CD4-positive, alpha-beta T cell (primary cell): Measurements from ENCODE around the gene MAN2B2. TPM values are rescaled to one million over a fixed set of nuclear protein-coding genes. Genes with fewer than 3 reads are reported as not detected.

Experiments used
- ATAC-seq: fragments of 200-7000 bp; cut with Tn5 transposase; one replicate; pipeline ENCODE4 v1.10.0; 2022; ENCODE audit warnings: mild to moderate bottlenecking; ENCODE audit not compliant: poor library complexity
- CTCF ChIA-PET: fragments of 350-600 bp; sonication (Branson Sonifier 250); formaldehyde crosslinking; loops from one replicate; lab custom pipeline; 2021; ENCODE audit warnings: antibody characterized with exemption, inconsistent platforms; lab: Charles Lee
- POLR2A ChIA-PET: fragments of 350-600 bp; sonication (Branson Sonifier 250); formaldehyde crosslinking; loops from one replicate; lab custom pipeline; 2021; ENCODE audit warnings: antibody characterized with exemption, inconsistent platforms; lab: Charles Lee
- DNase-seq, 14 experiments: peaks; one replicate each; pipeline ENCODE4 v3.0.0-alpha.2; 2013 to 2020; ENCODE audit warnings: mixed read lengths in 2 of 14
- H3K27ac ChIP-seq, 2 donors: one replicate each; pipeline versions ENCODE4 v1.5.1 to v1.7.0; 2013; ENCODE audit warnings: low read length in 2 of 2, low read depth in 1 of 2, mild to moderate bottlenecking in 1 of 2
- H3K27me3 ChIP-seq, 2 experiments: 1 replicate in 1 of 2; 2 replicates in 1 of 2; pipeline versions ENCODE4 v1.6.1 to v1.7.0; 2013; ENCODE audit warnings: low read length in 2 of 2, control low read depth in 1 of 2, mild to moderate bottlenecking in 1 of 2, moderate library complexity in 1 of 2; ENCODE audit not compliant: insufficient read depth in 2 of 2, control insufficient read depth in 1 of 2
- H3K36me3 ChIP-seq: one replicate; pipeline ENCODE4 v1.6.1; 2013; ENCODE audit warnings: low read length, control low read depth; ENCODE audit not compliant: insufficient read depth
- H3K4me1 ChIP-seq: one replicate; pipeline ENCODE4 v1.6.1; 2013; ENCODE audit warnings: low read length, control low read depth; ENCODE audit not compliant: insufficient read depth
- H3K4me3 ChIP-seq: one replicate; pipeline ENCODE4 v1.5.1; 2013; ENCODE audit warnings: mild to moderate bottlenecking, low read length, moderate library complexity
- H3K9me3 ChIP-seq, 2 experiments: 1 replicate in 1 of 2; 2 replicates in 1 of 2; pipeline versions ENCODE4 v1.6.1 to v1.7.0; 2013; ENCODE audit warnings: low read length in 2 of 2, mild to moderate bottlenecking in 2 of 2, control low read depth in 1 of 2, moderate library complexity in 1 of 2; ENCODE audit not compliant: control insufficient read depth in 1 of 2, insufficient read depth in 1 of 2
- H3K27ac Mint-ChIP-seq: one replicate; pipeline ENCODE4 v1.8.0; 2020; ENCODE audit warnings: mixed read lengths
- H3K27me3 Mint-ChIP-seq: one replicate; pipeline ENCODE4 v1.8.0; 2021; ENCODE audit warnings: mixed read lengths
- H3K36me3 Mint-ChIP-seq: one replicate; pipeline ENCODE4 v1.8.0; 2021; ENCODE audit warnings: low read depth, mixed read lengths
- H3K4me1 Mint-ChIP-seq: one replicate; pipeline ENCODE4 v1.8.0; 2021; ENCODE audit warnings: low read depth, mixed read lengths
- H3K4me3 Mint-ChIP-seq: one replicate; pipeline ENCODE4 v1.8.0; 2020; ENCODE audit warnings: mild to moderate bottlenecking, mixed read lengths
- H3K9me3 Mint-ChIP-seq: one replicate; pipeline ENCODE4 v1.8.0; 2020; ENCODE audit warnings: mixed read lengths
- CTCF ChIP-seq: fragments of 200-600 bp; IDR thresholded peaks from one replicate; pipeline ENCODE4 v1.8.0; 2022; ENCODE audit warnings: antibody characterized with exemption, mild to moderate bottlenecking
- intact Hi-C, 2 experiments: fragments of 100-400 bp; cut with DNase I in 1 of 2; cut with micrococcal nuclease in 1 of 2; formaldehyde crosslinking; loops; one replicate each; pipeline versions ENCODE4 v1.15.1 to v1.9.0; 2023 to 2025; cut with DNase I, micrococcal nuclease
- total RNA-seq, 174 experiments: library from RNA in 2 of 174; stranded (reverse) in 2 of 174; gene quantifications; one replicate each; pipeline ENCODE4 v1.2.3 and lab custom pipeline; 2021 to 2026

Gene MAN2B2
- total RNA-seq, 2 experiments from 2014 or later: 25.9 to 28.5 TPM

DNA sequence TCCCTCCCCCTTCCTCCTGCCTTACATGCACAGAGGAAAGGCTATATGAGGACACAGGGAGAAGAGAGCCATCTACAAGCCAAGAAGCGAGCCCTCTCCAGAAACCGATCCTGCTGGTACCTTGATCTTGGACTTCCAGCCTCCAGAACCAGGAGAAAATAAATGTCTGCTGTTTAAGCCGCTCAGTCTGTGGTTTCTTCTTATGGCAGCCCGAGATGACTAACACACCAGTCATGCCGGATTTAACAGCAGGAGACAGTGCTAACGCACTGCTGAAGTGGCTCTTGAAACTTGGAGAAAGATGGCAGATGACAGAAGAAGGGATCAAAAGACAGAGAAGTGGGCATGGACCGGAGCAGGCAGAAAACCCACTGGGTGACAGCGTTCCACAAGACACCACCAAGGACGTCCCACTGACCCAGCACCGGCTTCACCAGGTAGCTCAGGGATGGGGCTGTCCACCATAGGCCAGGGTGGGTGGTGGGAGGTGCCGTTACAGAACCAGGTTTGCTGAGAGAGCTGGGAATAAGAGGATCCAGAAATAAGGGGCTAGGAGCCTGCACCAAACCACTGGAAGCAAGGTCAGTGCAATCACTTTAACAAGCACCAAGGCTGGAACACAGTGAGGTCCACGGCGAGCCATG, 6.2 kb upstream of the MAN2B2 start:
- Mint-ChIP-seq H3K27ac (no peak overlapping the region), H3K36me3 (no peaks in the 10 kb centered on the region), H3K4me3 (no peak overlapping the region), H3K9me3 (no peaks in the 10 kb centered on the region), H3K27me3 (peaks cover 34% of the 10 kb centered on the region), H3K4me1 (no peaks in the 10 kb centered on the region)
- CTCF ChIA-PET: no interaction called here
- no peak overlapping the region for H3K4me3 ChIP-seq
- ATAC-seq: no peak
- POLR2A ChIA-PET: no interaction called here
- intact Hi-C loops: no loop called here
- peaks cover 13 to 17% of the 10 kb centered on the region in 2 experiments for H3K27me3 ChIP-seq
- no peaks in the 10 kb centered on the region for H3K36me3 ChIP-seq
- TF ChIP-seq CTCF: no peak
- no peak overlapping the region for H3K27ac ChIP-seq
- no peak for DNase-seq
- H3K4me1 ChIP-seq: peaks cover 8% of the 10 kb centered on the region
- H3K9me3 ChIP-seq: peaks cover 0 to 9% of the 10 kb centered on the region in 2 experiments

GRCh38 chr4:6571608-6572007, 3.4 kb upstream of the MAN2B2 start:
- H3K27ac Mint-ChIP-seq: no peak overlapping the region
- intact Hi-C loops: loop anchor here (10.0 kb wide), 3 partner anchors 73 to 1363 kb away; partner anchors contain the start of genes AFAP1 (in 1 of the 2) and MRFAP1 (in 1 of the 2)

GRCh38 chr4:6573551-6573950, 1.4 kb upstream of the MAN2B2 start:
- H3K9me3 ChIP-seq: no peaks in the 10 kb centered on the region
- CTCF ChIA-PET: interaction anchor here (1.2 to 1.9 kb wide), 2 partner anchors 27 to 91 kb away, joined by 5 to 6 read pairs; no protein-coding TSS in a partner anchor
- H3K27ac Mint-ChIP-seq: no peak overlapping the region

More at GRCh38 chr4:6571608-6572007, 3.4 kb upstream of the MAN2B2 start:
- H3K4me1 ChIP-seq: peaks cover 29% of the 10 kb centered on the region
- H3K27ac ChIP-seq: no peak overlapping the region
- H3K27me3 Mint-ChIP-seq: peaks cover 9% of the 10 kb centered on the region
- no peaks in the 10 kb centered on the region for H3K9me3 ChIP-seq
- peaks cover 4% of the 10 kb centered on the region for H3K4me1 Mint-ChIP-seq
- no peak for TF ChIP-seq CTCF
- peaks cover 3% of the 10 kb centered on the region for H3K36me3 ChIP-seq
- DNase-seq (no peak), ATAC-seq (no peak)
- H3K27me3 ChIP-seq: no peaks in the 10 kb centered on the region
- CTCF ChIA-PET: interaction anchor here (0.8 kb wide), 1 partner anchor 16 kb away, joined by 3 read pairs; no protein-coding TSS in a partner anchor
- no peak overlapping the region for H3K4me3 Mint-ChIP-seq
- POLR2A ChIA-PET: no interaction called here
- H3K9me3 Mint-ChIP-seq: no peaks in the 10 kb centered on the region
- H3K36me3 Mint-ChIP-seq: peaks cover under 1% of the 10 kb centered on the region
- no peak overlapping the region for H3K4me3 ChIP-seq

More at GRCh38 chr4:6573551-6573950, 1.4 kb upstream of the MAN2B2 start:
- Histone ChIP-seq H3K4me1 (peaks cover 30% of the 10 kb centered on the region), H3K36me3 (peaks cover 20% of the 10 kb centered on the region), H3K27ac (no peak overlapping the region), H3K27me3 (no peaks in the 10 kb centered on the region), H3K4me3 (no peak overlapping the region)
- DNase-seq (no peak), ATAC-seq (no peak)
- Mint-ChIP-seq H3K4me1 (peaks cover 4% of the 10 kb centered on the region), H3K9me3 (no peaks in the 10 kb centered on the region), H3K36me3 (peaks cover 20% of the 10 kb centered on the region), H3K27me3 (no peaks in the 10 kb centered on the region), H3K4me3 (peak overlapping the region; percentile 93)
- no peak for TF ChIP-seq CTCF
- intact Hi-C loops: loop anchor here (10.0 kb wide), 3 partner anchors 71 to 1361 kb away; partner anchors contain the start of genes AFAP1 (in 1 of the 2) and MRFAP1 (in 1 of the 2)
- POLR2A ChIA-PET: interaction anchor here (2.0 to 3.7 kb wide), 2 partner anchors 67 to 101 kb away, joined by 6 to 28 read pairs; partner anchors contain the start of gene MRFAP1
